Muscle of back (tissue), 13 donors: Measurements from ENCODE around the gene AGK. TPM values are rescaled to one million over a fixed set of nuclear protein-coding genes. Genes with fewer than 3 reads are reported as not detected.

ENCODE experiments used
- DNase-seq, 3 donors: peaks; one replicate each; pipeline versions ENCODE4 v3.0.0 to v3.0.0-alpha.2; 2013
- long read RNA-seq, 9 donors: transcript quantifications; one replicate each; lab custom pipeline, GENCODE V29; 2026
- polyA plus RNA-seq, 10 donors: library from polyadenylated mRNA; unstranded; fragments of 120-200 nt; gene quantifications; one replicate each; pipeline ENCODE4 v1.2.1, GENCODE V29; 2013; ENCODE audit not compliant: insufficient read length in 10 of 10

The AGK gene, protein sequence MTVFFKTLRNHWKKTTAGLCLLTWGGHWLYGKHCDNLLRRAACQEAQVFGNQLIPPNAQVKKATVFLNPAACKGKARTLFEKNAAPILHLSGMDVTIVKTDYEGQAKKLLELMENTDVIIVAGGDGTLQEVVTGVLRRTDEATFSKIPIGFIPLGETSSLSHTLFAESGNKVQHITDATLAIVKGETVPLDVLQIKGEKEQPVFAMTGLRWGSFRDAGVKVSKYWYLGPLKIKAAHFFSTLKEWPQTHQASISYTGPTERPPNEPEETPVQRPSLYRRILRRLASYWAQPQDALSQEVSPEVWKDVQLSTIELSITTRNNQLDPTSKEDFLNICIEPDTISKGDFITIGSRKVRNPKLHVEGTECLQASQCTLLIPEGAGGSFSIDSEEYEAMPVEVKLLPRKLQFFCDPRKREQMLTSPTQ
- 10 to 100 TPM; 13.9 to 25.3 (median 19.4) TPM for polyA plus RNA-seq
- long read RNA-seq, donor 1 = 0 reads
- long read RNA-seq, donor 2 = 0 reads
- long read RNA-seq, donor 3 = 0 reads
- long read RNA-seq, donor 4 = 0 reads
- long read RNA-seq, donor 5 = 0 reads
- long read RNA-seq, donor 6, partial matches to known transcripts = 0 of 1 reads
- long read RNA-seq, donor 6, other reads (novel, unspliced or antisense) = 0 of 1 reads
- long read RNA-seq, donor 7, partial matches to known transcripts = 0 of 2 reads
- long read RNA-seq, donor 7, other reads (novel, unspliced or antisense) = 0 of 2 reads
- long read RNA-seq, donor 8, partial matches to known transcripts = 0 of 1 reads
- long read RNA-seq, donor 8, other reads (novel, unspliced or antisense) = 0 of 1 reads
- long read RNA-seq, donor 9 = 0 reads

- DNase-seq = peak; percentile 74 to 93 (median 82)
Observed at GRCh38 chr7:141551094-141551781, at the start of gene AGK. AGK (plus strand) TSS chr7:141551410; CDS start chr7:141555467, 4,057 bp downstream.

- no peak for DNase-seq
Observed at GRCh38 chr7:141501451-141501850, 49.8 kb upstream of the AGK start.

DNA sequence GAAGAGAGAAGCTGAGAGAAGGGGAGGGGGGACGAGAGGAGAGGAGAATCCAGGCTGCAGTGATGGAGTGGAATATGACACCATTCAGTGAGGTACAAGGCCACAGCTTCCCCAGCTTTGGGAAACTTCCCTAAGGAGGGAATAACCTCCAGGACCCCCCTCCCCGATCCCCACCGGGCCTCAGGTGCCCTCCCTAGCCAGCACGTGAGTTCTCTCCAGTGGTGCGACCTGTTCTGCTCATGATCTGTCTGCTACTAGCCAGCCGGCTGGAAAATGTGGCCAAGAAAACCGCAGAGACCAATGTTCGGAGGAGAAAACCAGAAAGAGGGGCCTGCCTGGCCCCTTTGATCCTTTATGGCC lies 39.9 kb upstream of the AGK start:
- peak in 1 of 3 donors; percentile 13 for DNase-seq

DNA sequence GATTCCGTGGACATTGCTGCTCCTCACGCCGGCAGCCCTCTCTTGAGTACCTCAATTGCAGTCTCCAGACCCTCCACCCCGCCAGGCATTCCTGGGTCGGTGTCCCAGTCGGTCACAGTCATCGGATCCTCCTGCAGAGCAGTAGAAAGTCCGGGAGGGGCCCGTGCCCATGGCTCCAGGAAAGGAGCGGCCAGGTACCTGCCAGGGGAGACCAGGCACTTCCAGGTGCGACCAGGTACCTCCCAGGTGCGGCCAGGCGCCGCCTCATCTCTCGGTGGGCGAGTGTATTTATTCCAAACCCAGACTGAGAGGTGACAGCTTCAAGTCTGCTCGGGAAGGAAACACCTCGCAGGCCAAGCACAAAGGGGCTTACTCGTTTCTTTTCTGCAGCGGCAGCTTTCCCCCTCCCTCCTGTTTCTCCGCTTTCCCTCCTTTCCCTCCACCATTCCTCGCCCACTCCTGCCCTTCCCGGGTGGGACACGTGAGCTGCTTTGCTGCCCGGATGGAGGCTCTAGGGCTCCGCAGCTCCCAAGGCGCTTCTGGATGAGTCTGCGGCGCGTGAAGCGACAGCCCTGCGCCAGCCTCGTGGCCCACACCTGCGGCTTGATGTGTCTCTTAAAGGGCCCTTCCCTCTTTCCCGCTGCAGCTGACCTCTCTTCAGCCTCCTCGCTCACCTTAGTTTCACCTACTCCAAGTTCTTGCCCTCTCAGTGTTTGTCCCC lies 39.4 kb upstream of the AGK start:
- DNase-seq = peak in 1 of 3 donors; percentile 10

GRCh38 chr7:141512597-141512996 lies 38.6 kb upstream of the AGK start:
- no peak for DNase-seq

GRCh38 chr7:141513720-141514119 lies 37.5 kb upstream of the AGK start:
- no peak for DNase-seq

GRCh38 chr7:141515941-141516340 lies 35.3 kb upstream of the AGK start:
- peak in 2 of 3 donors; percentile 24 to 36 for DNase-seq

GRCh38 chr7:141519623-141520022 lies 31.6 kb upstream of the AGK start:
- no peak for DNase-seq

GRCh38 chr7:141522657-141523342 lies 28.4 kb upstream of the AGK start:
- no peak for DNase-seq

GRCh38 chr7:141525973-141526514 lies 25.2 kb upstream of the AGK start:
- no peak for DNase-seq

DNA sequence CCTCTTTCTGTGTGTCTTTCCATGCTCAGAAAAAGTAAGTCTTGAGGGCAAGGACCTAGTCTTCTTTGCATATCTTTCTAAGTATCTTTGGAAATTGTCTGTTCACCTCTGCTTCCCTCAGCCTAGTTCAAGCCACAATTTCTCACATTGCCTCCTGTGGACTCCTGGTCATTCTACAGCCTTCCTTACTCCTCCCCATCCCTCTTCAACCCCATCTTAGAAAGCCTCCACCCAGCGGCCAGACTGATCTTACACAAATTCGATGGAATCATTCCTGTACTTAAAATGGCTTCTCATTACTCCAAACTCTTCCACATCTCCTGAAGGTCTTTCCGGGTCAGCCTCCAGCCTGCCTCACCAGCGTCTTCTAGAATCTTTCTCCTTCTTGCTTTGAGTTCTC lies 24.1 kb upstream of the AGK start:
- no peak for DNase-seq

GRCh38 chr7:141528399-141528798 lies 22.8 kb upstream of the AGK start:
- DNase-seq = no peak

DNA sequence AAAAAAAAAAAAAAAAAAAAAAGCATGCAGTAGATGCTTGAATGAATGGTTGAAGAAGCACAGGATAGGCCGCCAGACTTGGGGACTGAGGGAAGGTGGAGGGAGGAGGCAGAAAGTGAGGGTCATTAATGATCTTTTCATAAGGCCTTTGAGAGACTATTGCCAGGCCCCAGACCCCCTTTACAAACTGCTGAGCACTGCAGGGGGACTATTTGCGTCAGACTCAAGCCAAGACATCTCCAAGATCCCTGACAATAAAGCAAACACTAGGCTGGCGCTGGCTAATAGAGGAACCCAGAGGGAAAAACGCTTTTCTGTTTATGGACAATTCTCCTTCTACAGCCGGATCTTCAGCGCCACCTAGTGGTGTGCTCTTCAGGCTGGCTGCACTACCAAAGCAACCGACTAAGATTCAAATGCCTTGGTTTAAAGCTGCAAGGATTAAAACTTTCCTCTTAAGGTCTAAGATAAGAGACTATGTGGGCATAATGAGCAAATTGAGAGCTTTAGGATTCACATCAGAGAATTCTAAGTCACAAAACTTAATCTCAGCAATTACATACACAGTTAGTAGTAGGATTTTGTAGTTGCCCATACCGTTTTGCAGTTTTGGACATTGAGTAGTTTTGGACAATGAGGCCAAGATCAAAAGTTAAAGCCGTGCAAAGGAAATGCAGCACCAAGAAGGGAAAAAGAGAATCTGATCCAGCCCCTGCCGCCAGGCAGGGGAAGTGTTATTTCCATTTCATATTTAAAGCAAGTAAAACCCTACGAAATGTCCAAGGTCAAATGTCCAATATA lies 17.9 kb upstream of the AGK start:
- DNase-seq = peak; percentile 68 to 88 (median 82)

DNA sequence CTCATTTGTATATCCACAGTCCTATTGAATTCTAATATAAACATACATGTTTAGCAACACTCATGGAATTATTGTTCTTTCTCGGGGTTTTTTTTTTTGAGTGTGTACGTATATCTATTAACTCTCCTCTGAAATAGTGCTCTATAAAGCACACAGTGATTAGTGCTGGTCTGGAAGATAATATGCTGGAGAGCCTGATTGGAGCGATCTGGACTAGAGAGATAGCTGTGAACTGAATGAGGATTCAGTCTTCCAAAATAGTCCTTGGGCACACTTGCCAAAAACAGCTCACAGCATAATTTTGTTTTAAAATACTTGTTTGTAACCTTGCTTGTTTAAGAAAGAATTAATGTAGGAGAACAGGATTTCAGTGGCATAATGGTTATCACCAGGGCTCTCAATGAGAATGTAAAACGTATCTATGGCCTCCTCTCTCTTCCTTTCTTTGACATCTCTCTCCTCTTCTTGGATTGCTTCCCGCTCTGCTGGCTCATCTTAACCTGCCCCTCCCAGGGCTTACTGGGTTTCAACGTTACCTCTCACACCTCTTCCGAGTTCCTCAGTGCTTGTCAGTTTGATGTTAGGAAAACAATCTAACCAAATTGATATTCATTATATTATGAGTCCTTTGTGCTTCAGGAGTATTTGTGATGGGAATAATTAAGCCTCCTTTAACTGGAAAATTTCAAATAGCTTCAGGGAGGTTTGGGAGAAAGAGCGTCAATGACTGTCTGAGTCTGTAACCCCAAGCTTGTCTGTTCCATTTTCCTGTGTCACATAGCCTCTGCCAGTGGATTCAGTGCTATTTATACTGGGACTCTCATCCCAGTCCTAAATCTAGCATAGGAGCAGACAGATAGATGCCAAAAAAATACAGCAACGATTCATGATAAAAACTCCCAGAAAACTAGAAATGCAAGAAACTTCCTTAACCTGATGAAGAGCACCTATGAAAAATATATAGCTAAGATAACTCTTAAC lies 16.2 kb upstream of the AGK start:
- no peak for DNase-seq

GRCh38 chr7:141537906-141538305 lies 13.3 kb upstream of the AGK start:
- no peak for DNase-seq

DNA sequence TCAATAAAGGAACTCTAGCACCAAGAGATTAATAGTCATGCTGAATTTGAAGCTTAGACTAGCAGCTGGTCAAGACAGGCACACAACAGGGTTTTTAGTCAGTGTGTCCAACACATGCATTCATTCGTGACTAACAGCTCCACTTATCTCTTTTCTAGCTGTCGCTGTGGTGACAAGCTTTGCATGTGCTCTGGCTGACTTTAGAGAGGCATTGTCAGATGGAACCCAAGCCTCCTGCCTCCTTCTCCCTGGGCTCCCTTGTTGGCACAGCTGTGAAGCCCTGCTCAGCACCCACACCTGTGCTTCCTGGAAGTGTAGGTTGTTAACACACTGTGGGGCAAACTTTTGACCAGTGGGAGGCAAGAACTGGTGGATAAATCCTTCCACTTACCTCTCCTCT lies 9.8 kb upstream of the AGK start:
- DNase-seq = no peak

DNA sequence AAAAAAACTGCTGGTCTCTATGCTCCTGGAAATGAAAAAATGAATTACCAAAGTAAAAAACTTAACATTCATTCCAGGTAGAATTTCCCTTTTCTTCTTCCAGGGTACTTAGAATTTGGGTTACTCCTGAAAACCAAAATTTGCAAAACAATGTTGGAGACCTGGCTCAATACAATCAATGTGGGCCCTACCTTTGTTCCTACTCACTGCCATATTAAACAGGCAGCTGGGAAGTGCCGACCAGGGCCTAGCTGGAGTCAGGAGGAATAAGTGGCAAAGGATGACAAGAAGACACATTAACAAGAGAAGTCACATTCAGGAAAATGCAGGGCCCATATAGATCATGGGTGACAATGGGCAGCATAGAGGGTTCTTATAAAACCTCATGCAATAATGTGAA lies 6.4 kb upstream of the AGK start:
- DNase-seq = no peak

- no peak for DNase-seq
Observed at GRCh38 chr7:141549582-141549981, 1.6 kb upstream of the AGK start.
